SK-N-SH treated with all-trans-retinoic acid at 6 μM for 48 hours (cell line): Measurements from ENCODE around the gene NXF1.

Experiments
- GLIS3 ChIP-seq: fragments of 250-450 bp; sonication (Bioruptor Pico); IDR thresholded peaks from 2 replicates; pipeline ENCODE4 v1.5.0; 2020; ENCODE audit warnings: mild to moderate bottlenecking, moderate library complexity
- OSR1 ChIP-seq: fragments of 250-450 bp; sonication (Bioruptor Pico); IDR thresholded peaks from 2 replicates; pipeline ENCODE4 v1.8.0; 2022; ENCODE audit warnings: moderate library complexity, mild to moderate bottlenecking, inconsistent platforms
- TOX ChIP-seq: fragments of 250-450 bp; sonication (Bioruptor Pico); IDR thresholded peaks from 2 replicates; pipeline ENCODE4 v1.8.0; 2021; ENCODE audit warnings: mild to moderate bottlenecking, moderate library complexity, borderline replicate concordance

- TF ChIP-seq OSR1 (CRISPR knock-in tag) = no peak
- TF ChIP-seq TOX (CRISPR knock-in tag) = no peak
- TF ChIP-seq GLIS3 (CRISPR knock-in tag) = no peak
Measured at GRCh38 chr11:62775646-62776045, 29.6 kb downstream of the NXF1 start.
